HG03103 (cell line): ENCODE results near the gene BPIFA2.

Experiments
- ATAC-seq: cut with Tn5 transposase; IDR thresholded peaks from one replicate; pipeline ENCODE4 v1.9.1; 2021; ENCODE audit warnings: low read depth; ENCODE audit not compliant: unreplicated experiment

BPIFA2 gene

GRCh38 chr20:33191955-33192354 is 24.0 kb downstream of the BPIFA2 start:
- no peak for ATAC-seq

- no peak for ATAC-seq
These were observed 25.0 kb downstream of the BPIFA2 start for GRCh38 chr20:33192912-33193501.

- ATAC-seq, result no peak
These were observed 31.1 kb downstream of the BPIFA2 start for GRCh38 chr20:33199026-33199425.

GRCh38 chr20:33202451-33202850 is 34.5 kb downstream of the BPIFA2 start:
- ATAC-seq, result no peak

GRCh38 chr20:33203444-33203843 is 35.5 kb downstream of the BPIFA2 start:
- no peak for ATAC-seq

GRCh38 chr20:33209789-33210188 is 41.8 kb downstream of the BPIFA2 start:
- ATAC-seq, result no peak

- ATAC-seq, result no peak
These were observed 42.4 kb downstream of the BPIFA2 start for GRCh38 chr20:33210371-33210770.

- no peak for ATAC-seq
These were observed 44.0 kb downstream of the BPIFA2 start for GRCh38 chr20:33211817-33212424.

GRCh38 chr20:33217052-33217451 is 49.1 kb downstream of the BPIFA2 start, which contains the start of gene BPIFA3:
TSS of gene BPIFA3 (plus strand) at chr20:33217352. CDS start at chr20:33217537, 185 bp downstream.
- no peak for ATAC-seq

GRCh38 chr20:33224399-33224798 is 56.4 kb downstream of the BPIFA2 start:
- ATAC-seq, result no peak

DNA sequence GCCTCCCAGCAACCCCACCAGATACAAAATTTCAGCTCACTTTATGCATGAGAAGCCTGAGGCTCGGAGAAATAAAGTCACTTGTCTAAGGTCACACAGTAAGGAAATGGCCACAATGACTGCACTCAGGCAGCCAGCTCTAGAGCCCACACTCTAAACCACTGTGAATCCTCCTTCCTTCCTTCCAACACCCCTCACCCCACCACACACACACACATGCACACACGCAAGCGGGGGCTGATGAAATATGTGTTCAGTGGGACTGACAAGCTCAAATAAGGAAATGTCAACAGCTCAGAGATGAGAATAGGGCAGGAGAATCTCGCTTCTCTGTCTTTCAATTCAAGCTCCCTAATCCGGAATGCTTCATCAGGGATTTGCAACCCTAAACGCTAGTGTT is 61.9 kb downstream of the BPIFA2 start:
- no peak for ATAC-seq
